Mesodermal cell (in vitro differentiated cells): ENCODE results near the gene CC2D1B.
A peak's percentile ranks its signal among the peaks of the same experiment; 100 is the strongest.

Experiments
- H3K27ac ChIP-seq: 2 replicates; pipeline ENCODE4 v1.7.0; 2013; ENCODE audit warnings: mild to moderate bottlenecking, low read depth, low read length, moderate library complexity; ENCODE audit not compliant: severe bottlenecking
- H3K36me3 ChIP-seq: 2 replicates; pipeline ENCODE4 v1.7.1; 2013; ENCODE audit warnings: mild to moderate bottlenecking, low read length, moderate library complexity; ENCODE audit not compliant: control insufficient read depth, insufficient read depth
- H3K4me1 ChIP-seq: one replicate; pipeline ENCODE4 v1.7.1; 2013; ENCODE audit warnings: mild to moderate bottlenecking, low read length; ENCODE audit not compliant: insufficient read depth, control insufficient read depth, poor library complexity, severe bottlenecking
- H3K4me3 ChIP-seq: 2 replicates; pipeline ENCODE4 v1.7.0; 2013; ENCODE audit warnings: low read length, control low read depth, mild to moderate bottlenecking; ENCODE audit not compliant: insufficient read depth, poor library complexity, severe bottlenecking; ENCODE audit errors: extremely low read depth
- H3K9me3 ChIP-seq: 2 replicates; pipeline ENCODE4 v1.7.1; 2013; ENCODE audit warnings: mild to moderate bottlenecking, low read length, moderate library complexity; ENCODE audit not compliant: control insufficient read depth
- WGBS, 2 experiments: methylation state at CpG; one replicate each; pipeline ENCODE4 v1.1.5; 2013; ENCODE audit warnings: missing lambda C conversion rate in 2 of 2; ENCODE audit not compliant: insufficient coverage in 2 of 2; 5-methylcytosine and 5-hydroxymethylcytosine counted together

Gene CC2D1B

DNA sequence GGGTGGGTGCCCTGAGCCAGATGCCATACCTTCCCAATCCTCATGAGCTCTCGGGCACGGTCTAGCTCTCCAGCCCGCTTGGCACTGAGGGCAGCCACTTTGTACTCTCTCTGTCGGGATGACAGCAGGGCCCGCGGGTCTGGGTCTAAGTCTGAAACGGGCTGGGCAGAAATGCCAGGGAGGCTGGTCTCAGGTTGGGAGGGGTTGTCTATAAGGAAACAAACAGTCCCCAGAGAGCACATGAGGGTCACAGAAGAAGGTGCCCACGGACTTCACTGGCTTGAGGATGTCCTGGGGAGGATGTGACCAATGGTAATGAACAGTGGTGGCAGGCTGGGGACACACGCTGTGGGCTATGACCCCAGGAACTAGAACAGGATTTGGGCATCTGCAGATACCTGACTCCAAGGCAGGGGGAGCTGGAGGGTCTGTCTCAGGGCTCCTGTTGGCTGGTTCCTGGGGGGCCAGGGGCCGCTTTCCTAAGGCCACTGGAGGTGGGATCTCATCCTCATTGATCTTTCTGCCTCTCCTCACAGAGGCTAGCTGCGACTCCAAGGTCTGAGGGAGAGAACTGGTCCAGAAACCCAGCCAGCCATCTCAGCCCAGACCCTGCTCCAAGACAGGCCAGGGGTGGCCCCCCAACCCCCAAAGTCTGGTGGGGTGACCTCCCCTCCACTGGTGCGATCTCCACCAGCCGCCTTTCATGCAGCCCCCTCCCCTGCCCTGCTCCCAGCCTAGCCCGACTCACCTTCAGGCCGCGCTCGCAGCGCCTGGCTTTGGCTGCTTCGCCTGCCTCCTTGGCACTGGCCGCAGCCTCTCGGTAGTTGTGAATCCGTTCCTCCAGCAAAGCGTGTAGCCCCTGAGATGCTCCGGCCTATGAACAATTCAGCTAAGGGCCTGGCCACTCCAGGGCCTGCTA, 6.1 kb downstream of the CC2D1B start:
- no peak overlapping the region for H3K4me3 ChIP-seq
- WGBS, 2 experiments, result 96 to 99% methylated on average over 21 to 22 of the region's 24 CpGs
- peaks cover 8% of the 10 kb centered on the region for H3K4me1 ChIP-seq
- peaks cover 98% of the 10 kb centered on the region for H3K36me3 ChIP-seq
- H3K9me3 ChIP-seq, result no peaks in the 10 kb centered on the region
- H3K27ac ChIP-seq, result no peak overlapping the region

DNA sequence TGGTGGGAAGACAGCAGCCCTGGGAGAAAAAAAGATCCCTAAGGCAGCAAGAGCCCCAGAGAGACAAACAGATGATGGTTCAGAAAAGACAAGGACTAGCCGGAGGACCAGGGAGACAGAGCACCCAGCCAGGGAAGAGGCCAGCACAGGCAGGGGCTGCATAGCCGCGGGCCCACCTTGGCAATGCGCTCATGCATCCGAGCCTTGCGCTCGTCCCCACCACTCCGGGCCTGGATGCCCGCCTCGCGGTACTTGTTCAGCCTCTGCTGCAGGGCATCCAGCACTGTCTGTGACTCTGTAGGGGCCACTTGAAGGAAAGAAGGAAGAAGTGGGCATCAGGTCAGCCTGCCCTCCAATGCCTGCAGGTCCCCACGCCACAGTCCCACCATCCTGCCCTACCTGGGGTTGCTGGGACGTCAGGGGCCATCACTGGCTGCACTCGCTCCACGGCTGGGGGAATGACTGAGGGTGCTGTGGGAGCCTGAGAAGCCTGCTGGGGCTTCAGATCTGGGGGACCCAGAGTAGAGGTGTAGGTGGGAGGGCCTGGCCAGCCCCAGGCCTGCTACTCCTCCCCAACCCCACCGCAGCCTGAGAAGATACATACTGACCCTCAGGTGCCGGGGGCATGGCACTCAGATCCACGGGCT, 7.0 kb downstream of the CC2D1B start:
- Histone ChIP-seq H3K36me3 (peaks cover 98% of the 10 kb centered on the region), H3K4me3 (no peak overlapping the region), H3K4me1 (no peaks in the 10 kb centered on the region), H3K9me3 (no peaks in the 10 kb centered on the region), H3K27ac (no peak overlapping the region)
- WGBS, 2 experiments, result 93 to 95% methylated on average over 3 to 7 of the region's 18 CpGs

DNA sequence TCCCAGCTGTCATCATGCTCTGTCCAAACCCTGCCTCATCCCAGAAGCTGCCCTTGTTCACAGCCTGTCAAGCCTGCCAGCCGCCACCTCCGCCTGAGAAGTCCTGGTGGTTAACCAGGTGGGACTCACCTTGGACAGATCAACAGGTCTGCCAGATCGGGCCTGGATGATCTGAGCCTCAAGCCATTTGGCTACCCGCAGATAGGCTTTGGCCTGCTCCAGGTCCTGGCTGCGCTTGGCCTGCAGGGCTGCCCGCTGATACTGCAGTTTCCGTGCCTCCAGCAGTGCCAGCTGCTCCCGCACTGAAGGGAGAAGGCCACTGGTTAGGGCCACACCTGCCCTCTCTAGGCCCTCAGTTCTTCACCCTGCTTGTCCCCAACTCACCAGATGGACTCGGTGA, 8.6 kb downstream of the CC2D1B start:
- Histone ChIP-seq H3K4me3 (no peak overlapping the region), H3K9me3 (no peaks in the 10 kb centered on the region), H3K27ac (no peak overlapping the region), H3K4me1 (peaks cover 4% of the 10 kb centered on the region), H3K36me3 (peaks cover 99% of the 10 kb centered on the region)
- WGBS, 2 experiments, result 97% methylated on average over 7 to 9 of the region's 9 CpGs

DNA sequence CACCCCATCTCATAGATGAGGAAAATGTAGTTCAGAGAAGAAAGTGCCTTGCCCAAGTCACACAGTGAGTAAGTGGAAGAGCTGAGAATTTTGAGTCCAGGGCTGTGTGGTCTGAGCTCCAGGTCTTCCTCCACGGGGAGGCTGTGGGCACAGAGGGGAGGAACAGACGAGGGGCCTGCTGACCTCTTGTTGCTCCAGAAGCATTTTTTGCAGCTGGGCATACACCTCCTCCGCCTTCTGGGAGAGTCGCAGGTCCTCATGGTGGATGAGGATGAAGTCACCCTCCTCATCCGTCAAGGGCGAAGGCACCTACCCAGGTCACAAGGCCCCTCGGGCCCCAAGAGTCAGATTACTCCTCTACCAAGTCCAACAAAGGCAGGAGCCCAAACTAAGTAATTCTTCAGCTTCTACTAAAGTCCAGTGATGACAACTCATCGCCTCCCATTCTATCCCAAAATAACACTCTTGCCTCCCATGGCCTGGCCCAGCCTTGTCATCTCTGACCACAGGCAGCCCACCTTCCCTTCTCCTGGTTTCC, 9.1 kb downstream of the CC2D1B start:
- Histone ChIP-seq H3K4me3 (no peak overlapping the region), H3K36me3 (peaks cover 98% of the 10 kb centered on the region), H3K4me1 (peaks cover 9% of the 10 kb centered on the region), H3K27ac (no peak overlapping the region), H3K9me3 (no peaks in the 10 kb centered on the region)
- WGBS, 2 experiments, result 98 to 100% methylated on average over 4 to 5 of the region's 8 CpGs

DNA sequence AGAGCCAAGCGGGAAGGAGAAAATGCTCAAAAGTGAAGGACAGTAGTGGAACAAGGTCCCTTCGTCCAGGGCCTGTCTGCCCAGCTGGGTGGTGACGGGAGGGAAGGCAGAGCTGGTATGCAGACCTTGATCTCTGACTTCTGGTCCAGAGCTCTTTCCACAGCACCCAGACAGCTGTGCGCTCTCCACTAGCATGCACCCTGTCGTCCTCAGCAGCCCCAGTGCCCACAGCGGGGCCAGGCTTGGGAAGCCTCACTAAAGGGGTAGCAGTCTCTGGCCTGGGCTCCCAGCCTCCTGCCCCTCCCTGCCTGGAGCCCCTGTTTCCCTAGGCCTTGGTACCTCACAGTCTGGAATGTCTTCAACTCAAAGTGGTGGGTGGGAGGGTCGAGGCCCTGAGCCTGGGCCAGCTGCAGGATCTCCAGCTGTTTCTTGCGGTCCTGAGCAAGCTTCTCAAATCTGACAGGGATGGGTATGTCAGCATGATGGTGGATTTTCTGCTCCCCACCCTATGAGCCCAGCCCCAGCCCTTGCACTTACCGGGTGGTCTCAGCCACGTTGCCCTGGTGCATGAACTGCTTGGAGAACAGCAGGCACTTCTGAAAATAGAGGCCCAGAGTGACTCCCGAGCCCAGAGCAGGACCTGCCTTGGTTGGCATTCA, 10.0 kb downstream of the CC2D1B start:
- 95 to 97% methylated on average over 8 to 9 of the region's 11 CpGs for WGBS, 2 experiments
- Histone ChIP-seq H3K27ac (no peak overlapping the region), H3K36me3 (peaks cover 92% of the 10 kb centered on the region), H3K4me3 (no peak overlapping the region), H3K4me1 (peaks cover 17% of the 10 kb centered on the region), H3K9me3 (no peaks in the 10 kb centered on the region)

DNA sequence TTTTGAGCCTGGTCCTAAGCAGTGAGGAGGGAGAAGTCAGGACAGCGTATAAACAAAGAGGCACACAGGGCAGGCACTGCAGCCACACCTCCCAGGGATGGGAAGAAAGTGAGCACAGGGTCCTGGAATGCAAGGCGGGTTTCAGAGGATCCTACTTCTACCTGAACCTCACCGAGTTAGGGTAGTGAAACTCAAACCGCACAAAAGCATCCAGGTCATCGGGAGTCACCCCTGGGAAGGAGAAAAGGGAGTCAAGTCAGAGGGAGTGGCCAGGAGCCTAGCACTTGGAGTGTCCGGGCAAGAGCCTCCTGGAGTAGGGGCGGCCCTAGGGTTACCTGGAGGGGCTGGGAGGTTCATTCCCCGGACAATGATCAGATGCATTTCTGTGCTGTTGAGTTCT, 10.6 kb downstream of the CC2D1B start:
- Histone ChIP-seq H3K4me1 (peaks cover 17% of the 10 kb centered on the region), H3K36me3 (peaks cover 87% of the 10 kb centered on the region), H3K9me3 (no peaks in the 10 kb centered on the region), H3K27ac (no peak overlapping the region), H3K4me3 (no peak overlapping the region)
- 95 to 96% methylated on average over 8 of the region's 8 CpGs for WGBS, 2 experiments

DNA sequence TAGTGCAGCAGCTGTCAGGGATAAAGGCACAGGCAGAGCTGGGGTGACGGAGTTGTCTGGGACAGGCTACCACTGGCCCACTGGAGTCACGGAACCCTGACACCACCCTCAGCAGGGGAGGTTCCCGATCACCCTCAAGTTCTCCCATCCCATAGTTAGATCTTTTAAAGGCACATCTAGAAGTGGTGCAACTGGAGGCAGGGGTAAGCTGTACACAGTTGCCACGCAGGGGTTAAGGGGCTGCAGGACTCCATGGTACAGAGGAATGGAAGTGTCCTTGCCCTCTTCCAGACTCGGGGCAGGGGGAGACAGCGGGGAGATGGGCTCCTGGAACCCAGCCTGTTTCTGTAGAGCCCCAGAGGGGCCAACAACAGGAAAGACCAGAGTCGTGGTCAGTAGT, 13.3 kb downstream of the CC2D1B start:
- peaks cover 17% of the 10 kb centered on the region for H3K4me1 ChIP-seq
- H3K36me3 ChIP-seq, result peaks cover 67% of the 10 kb centered on the region
- 91 to 96% methylated on average over 5 to 6 of the region's 7 CpGs for WGBS, 2 experiments
- no peak overlapping the region for H3K27ac ChIP-seq
- H3K4me3 ChIP-seq, result no peak overlapping the region
- H3K9me3 ChIP-seq, result no peaks in the 10 kb centered on the region

DNA sequence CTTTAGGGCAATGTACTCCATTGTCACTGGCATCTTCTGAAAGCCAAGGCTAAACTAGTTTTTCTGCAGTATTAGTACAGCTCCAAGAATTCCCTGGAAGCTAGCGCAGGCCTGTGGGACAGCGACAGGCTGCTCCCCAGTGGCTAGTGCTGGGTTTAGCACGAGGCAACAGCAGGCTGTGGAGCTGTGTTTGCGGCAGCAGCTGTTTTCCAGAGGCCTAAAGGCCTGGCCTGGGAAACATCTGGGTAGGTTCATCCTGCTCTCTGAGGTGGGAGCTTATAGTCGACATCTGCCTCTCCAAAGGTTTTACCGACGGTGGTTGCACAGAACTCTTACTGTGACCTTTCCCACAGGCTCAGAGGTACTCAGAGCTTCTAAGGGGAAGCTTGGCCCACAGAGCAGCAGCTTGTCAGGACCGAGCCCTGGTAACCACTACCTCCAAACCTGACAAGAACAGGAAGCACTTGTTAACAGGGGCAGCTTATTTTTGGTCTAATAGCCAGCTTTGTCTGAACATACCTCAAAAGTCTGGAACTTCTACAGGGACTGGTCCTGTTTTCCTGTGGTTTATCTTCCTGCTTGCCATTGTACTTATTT, 17.2 kb downstream of the CC2D1B start:
- H3K9me3 ChIP-seq, result no peaks in the 10 kb centered on the region
- H3K36me3 ChIP-seq, result peaks cover 34% of the 10 kb centered on the region
- H3K4me1 ChIP-seq, result peaks cover 17% of the 10 kb centered on the region
- H3K4me3 ChIP-seq, result no peak overlapping the region
- H3K27ac ChIP-seq, result peak overlapping the region; percentile 19
- 66 to 71% methylated on average over 8 of the region's 8 CpGs for WGBS, 2 experiments

DNA sequence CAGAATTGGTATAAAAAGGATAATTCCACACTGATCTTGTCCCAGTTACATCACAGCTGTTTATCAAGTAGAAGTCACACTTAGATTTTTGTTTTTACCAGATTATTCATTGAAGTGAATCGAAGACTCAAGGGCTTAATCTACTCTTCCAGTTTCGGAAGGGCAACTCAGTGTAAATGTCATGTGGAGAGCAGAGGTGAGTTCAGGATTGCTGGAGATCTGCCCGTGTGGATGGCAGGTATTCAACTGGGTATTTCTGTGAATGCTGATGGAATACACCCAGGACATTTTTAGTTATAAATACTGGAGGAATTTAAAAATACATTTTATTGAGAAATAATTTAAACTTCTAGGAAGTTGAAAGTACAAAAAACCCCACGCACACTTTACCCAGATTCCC, 19.4 kb downstream of the CC2D1B start:
- Histone ChIP-seq H3K4me3 (no peak overlapping the region), H3K4me1 (peaks cover 5% of the 10 kb centered on the region), H3K9me3 (no peaks in the 10 kb centered on the region), H3K36me3 (peaks cover 17% of the 10 kb centered on the region), H3K27ac (no peak overlapping the region)
- 92 to 95% methylated on average over 2 of the region's 4 CpGs for WGBS, 2 experiments

DNA sequence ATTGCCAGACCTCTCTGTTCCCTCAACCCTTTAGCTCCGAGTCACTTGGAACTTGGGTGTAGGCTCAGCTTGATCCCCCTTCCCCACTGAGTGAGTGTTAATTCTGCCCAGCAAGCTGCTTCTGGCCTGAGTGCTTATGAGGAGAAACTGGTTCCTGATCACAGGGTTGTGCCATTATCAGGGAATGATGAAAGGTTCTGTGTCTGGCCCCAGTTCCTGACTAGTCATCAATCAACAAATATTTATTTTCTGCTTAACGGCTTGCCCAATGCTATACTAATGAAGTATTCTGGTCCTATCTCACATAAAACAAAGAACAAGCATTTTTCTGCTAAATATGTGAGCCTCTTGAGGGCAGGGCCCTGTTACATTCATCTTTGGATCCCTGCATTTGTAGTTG, 20.8 kb downstream of the CC2D1B start:
- no peak overlapping the region for H3K4me3 ChIP-seq
- whole genome bisulfite sequencing, 2 experiments, result 82 to 88% methylated on average over 1 to 2 of the region's 2 CpGs
- no peaks in the 10 kb centered on the region for H3K4me1 ChIP-seq
- H3K36me3 ChIP-seq, result peaks cover 15% of the 10 kb centered on the region
- no peak overlapping the region for H3K27ac ChIP-seq
- H3K9me3 ChIP-seq, result no peaks in the 10 kb centered on the region
